ENCODE results near the gene GALNT9. TPM values are rescaled to one million over a fixed set of nuclear protein-coding genes. Genes with fewer than 3 reads are reported as not detected.
A peak's percentile ranks its signal among the peaks of the same experiment; 100 is the strongest.

GALNT9 gene
- total and polyA plus RNA-seq, 3 experiments from 2014 or later = 0.18 TPM; not detected in 2

DNA sequence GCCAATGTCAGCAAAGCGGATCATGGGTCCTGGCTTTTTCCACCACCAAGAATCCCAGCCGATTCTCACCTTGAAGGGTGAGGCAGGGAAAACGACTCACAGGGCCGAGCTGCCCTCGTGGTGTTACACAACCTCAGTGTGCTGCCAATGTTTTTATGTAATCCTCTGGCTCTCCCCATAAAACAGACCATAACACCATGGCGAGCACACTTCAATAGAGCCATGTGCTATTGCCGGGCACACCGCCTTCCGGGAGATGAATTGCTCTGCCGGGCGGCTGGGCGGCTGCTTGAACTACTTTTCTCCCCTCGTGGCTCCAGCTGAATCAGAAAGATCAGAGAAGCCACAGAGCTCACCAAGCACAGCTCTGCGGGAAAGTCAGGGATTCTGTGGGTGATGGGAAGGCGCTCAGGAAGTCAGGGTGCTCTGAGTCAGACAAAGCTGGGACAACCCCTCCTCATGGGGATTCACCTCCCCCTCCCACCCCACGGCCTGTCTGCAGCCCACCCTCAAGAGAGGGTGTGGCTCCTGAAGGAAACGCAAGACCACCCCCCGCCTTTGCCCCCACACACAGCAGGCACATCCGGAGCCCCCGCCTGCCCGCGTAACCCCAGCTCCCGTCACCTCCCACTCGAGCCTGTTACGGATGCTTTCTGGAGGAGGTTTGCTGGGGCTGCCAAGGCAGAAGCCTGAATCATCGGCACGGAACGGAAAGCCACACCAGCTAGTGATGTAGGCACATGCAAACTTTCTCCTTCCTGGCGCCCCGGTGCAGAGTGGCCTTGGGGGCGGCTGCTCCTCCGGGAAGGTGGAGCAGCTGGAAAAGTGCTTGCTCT, 1.8 kb downstream of the GALNT9 start:
- Histone ChIP-seq H3K27ac (ENCODE audit: low read depth, low read length) (no peak overlapping the region), H3K4me3 (ENCODE audit: low read length) (no peak overlapping the region), H3K27me3 (ENCODE audit: insufficient read depth, low read length, poor library complexity, severe bottlenecking) (peaks cover 16% of the 10 kb centered on the region), H3K4me1 (ENCODE audit: insufficient read depth, low read length) (peaks cover 5% of the 10 kb centered on the region), H3K9me3 (ENCODE audit: low read length) (no peaks in the 10 kb centered on the region), H3K36me3 (ENCODE audit: insufficient read depth, low read length) (no peaks in the 10 kb centered on the region)
- Mint-ChIP-seq H3K4me3 (no peak overlapping the region), H3K36me3 (peaks cover 0 to 2% (median 0%) of the 10 kb centered on the region in 3 donors), H3K27me3 (peaks cover 31 to 50% of the 10 kb centered on the region in 2 donors), H3K4me1 (peaks cover 12 to 27% (median 20%) of the 10 kb centered on the region in 3 donors), H3K9me3 (peaks cover 0 to 3% (median 0%) of the 10 kb centered on the region in 5 donors), H3K27ac (no peak overlapping the region)
- DNase-seq = no peak
- POLR2A ChIA-PET = no interaction called here
- CTCF ChIA-PET = no interaction called here

DNA sequence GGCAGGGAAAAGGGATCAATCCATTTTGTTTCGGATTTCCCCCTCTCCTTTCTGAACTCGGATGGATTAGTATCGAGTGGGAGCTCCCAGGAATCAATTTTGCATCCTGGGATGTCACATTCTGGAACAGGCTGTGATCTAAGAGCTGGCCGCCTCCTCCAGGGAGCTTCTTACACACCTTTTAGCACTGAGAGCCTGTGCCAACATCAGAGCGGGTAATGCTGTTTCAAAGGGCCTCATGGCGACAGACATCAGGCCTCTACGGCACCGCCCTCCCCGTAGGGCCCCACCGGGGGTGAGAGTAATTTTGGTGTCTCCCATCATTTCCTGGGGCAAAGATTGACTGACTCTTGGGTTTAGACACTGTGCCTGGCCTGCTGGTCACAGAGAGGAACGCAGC, 2.7 kb downstream of the GALNT9 start:
- H3K4me3 ChIP-seq (ENCODE audit: low read length) = no peak overlapping the region
- Mint-ChIP-seq H3K9me3 (peaks cover 0 to 3% (median 0%) of the 10 kb centered on the region in 5 donors), H3K27me3 (peaks cover 31 to 46% of the 10 kb centered on the region in 2 donors), H3K4me3 (peak overlapping the region in 2 of 7 donors; percentile 44 to 73), H3K36me3 (peaks cover 0 to 2% (median 0%) of the 10 kb centered on the region in 3 donors), H3K27ac (peak overlapping the region in 1 of 8 donors; percentile 54), H3K4me1 (peaks cover 12 to 27% (median 20%) of the 10 kb centered on the region in 3 donors)
- no peaks in the 10 kb centered on the region for H3K9me3 ChIP-seq (ENCODE audit: low read length)
- no peak for DNase-seq
- no peak overlapping the region for H3K27ac ChIP-seq (ENCODE audit: low read depth, low read length)
- ChIA-PET POLR2A (no interaction called here), CTCF (no interaction called here)
- peaks cover 5% of the 10 kb centered on the region for H3K4me1 ChIP-seq (ENCODE audit: insufficient read depth, low read length)
- H3K36me3 ChIP-seq (ENCODE audit: insufficient read depth, low read length) = no peaks in the 10 kb centered on the region
- peaks cover 14% of the 10 kb centered on the region for H3K27me3 ChIP-seq (ENCODE audit: insufficient read depth, low read length, poor library complexity, severe bottlenecking)

- Histone ChIP-seq H3K9me3 (ENCODE audit: low read length) (no peaks in the 10 kb centered on the region), H3K36me3 (ENCODE audit: insufficient read depth, low read length) (no peaks in the 10 kb centered on the region), H3K4me3 (ENCODE audit: low read length) (no peak overlapping the region), H3K27me3 (ENCODE audit: insufficient read depth, low read length, poor library complexity, severe bottlenecking) (peaks cover 5% of the 10 kb centered on the region), H3K27ac (ENCODE audit: low read depth, low read length) (no peak overlapping the region), H3K4me1 (ENCODE audit: insufficient read depth, low read length) (peaks cover 5% of the 10 kb centered on the region)
- Mint-ChIP-seq H3K9me3 (peaks cover 0 to 3% (median 0%) of the 10 kb centered on the region in 5 donors), H3K27ac (no peak overlapping the region), H3K27me3 (peaks cover 25 to 41% of the 10 kb centered on the region in 2 donors), H3K4me3 (no peak overlapping the region), H3K4me1 (peaks cover 11 to 27% (median 18%) of the 10 kb centered on the region in 3 donors), H3K36me3 (peaks cover 0 to 1% (median 0%) of the 10 kb centered on the region in 3 donors)
- DNase-seq = no peak
- ChIA-PET POLR2A (no interaction called here), CTCF (no interaction called here)
These were observed 3.7 kb downstream of the GALNT9 start for GRCh38 chr12:132325733-132326130.

DNA sequence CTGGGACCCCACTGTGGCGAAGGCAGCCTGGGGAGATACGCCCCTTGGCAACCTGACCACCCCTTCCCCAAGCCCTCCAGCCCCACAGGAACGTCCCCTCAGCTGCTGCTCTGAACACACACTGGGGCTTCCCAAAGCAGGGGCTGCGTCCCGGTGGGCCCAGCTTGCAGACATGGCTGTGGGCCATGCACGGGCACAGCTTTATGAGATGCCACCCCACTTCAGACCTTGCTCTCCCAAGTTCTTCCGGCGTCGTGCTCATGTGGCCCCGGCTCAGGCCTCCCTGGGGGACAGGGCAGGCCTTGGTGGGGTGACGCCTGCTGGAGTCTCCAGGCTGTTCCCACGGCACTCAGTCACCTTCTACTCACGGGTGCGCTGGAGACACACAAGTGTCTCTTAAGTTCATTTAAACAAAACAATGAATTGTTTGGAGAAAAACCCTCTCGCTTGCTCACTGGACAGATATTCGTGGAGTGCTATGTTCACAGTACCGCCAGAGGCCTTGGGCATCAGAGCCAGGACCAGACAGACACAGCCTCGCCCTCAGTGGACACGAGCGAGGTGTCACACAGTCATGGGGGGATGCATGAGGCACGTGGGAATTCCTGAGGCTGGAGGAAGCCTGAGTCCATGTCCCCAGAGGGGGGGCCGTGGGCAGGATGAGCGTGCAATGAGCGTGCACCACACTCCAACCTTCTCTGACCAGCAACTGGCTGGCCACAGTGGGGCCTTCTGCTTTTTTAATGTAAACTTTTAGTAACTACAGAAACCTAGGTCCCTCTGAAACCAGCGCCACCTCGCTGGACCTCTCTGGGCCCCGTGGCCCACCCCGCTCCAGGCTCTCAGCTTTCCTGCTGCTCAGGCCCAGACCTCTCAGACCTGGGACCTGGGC, 4.3 kb downstream of the GALNT9 start:
- no peaks in the 10 kb centered on the region for H3K9me3 Mint-ChIP-seq
- peak overlapping the region in 1 of 7 donors; percentile 41 for H3K4me3 Mint-ChIP-seq
- ChIA-PET CTCF (no interaction called here), POLR2A (no interaction called here)
- DNase-seq = no peak
- H3K36me3 Mint-ChIP-seq = no peaks in the 10 kb centered on the region
- Histone ChIP-seq H3K4me1 (ENCODE audit: insufficient read depth, low read length) (peaks cover 5% of the 10 kb centered on the region), H3K9me3 (ENCODE audit: low read length) (no peaks in the 10 kb centered on the region), H3K27ac (ENCODE audit: low read depth, low read length) (no peak overlapping the region), H3K36me3 (ENCODE audit: insufficient read depth, low read length) (no peaks in the 10 kb centered on the region), H3K4me3 (ENCODE audit: low read length) (no peak overlapping the region), H3K27me3 (ENCODE audit: insufficient read depth, low read length, poor library complexity, severe bottlenecking) (peaks cover under 1% of the 10 kb centered on the region)
- peaks cover 19 to 35% of the 10 kb centered on the region in 2 donors for H3K27me3 Mint-ChIP-seq
- no peak overlapping the region for H3K27ac Mint-ChIP-seq
- peaks cover 9 to 22% (median 13%) of the 10 kb centered on the region in 3 donors for H3K4me1 Mint-ChIP-seq

DNA sequence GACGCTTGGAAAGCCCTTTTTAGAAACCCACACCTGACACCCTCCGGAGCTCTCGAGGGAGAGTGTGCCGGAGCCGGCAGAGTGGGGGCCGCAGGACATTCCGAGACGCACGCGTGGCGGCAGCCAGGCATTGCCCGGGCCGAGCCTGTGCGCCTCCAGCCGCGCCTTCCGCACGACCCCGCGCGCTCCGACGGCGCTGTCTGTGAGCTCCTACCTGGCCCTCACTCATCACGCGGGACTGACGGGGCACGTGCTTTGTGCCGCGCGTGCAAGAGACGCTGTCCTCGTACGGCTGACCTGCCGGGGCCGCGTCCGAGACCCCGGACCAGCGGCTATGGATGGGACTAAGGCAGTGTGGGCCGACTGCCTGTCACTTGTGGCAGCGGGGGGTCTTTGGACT, 5.2 kb downstream of the GALNT9 start:
- Mint-ChIP-seq H3K4me1 (peaks cover 9 to 22% (median 13%) of the 10 kb centered on the region in 3 donors), H3K27ac (no peak overlapping the region), H3K4me3 (no peak overlapping the region), H3K27me3 (peaks cover 19 to 38% of the 10 kb centered on the region in 2 donors), H3K9me3 (no peaks in the 10 kb centered on the region), H3K36me3 (no peaks in the 10 kb centered on the region)
- H3K27ac ChIP-seq (ENCODE audit: low read depth, low read length) = no peak overlapping the region
- H3K36me3 ChIP-seq (ENCODE audit: insufficient read depth, low read length) = no peaks in the 10 kb centered on the region
- ChIA-PET POLR2A (no interaction called here), CTCF (no interaction called here)
- H3K4me1 ChIP-seq (ENCODE audit: insufficient read depth, low read length) = peaks cover 5% of the 10 kb centered on the region
- no peak for DNase-seq
- H3K4me3 ChIP-seq (ENCODE audit: low read length) = no peak overlapping the region
- H3K27me3 ChIP-seq (ENCODE audit: insufficient read depth, low read length, poor library complexity, severe bottlenecking) = no peaks in the 10 kb centered on the region
- H3K9me3 ChIP-seq (ENCODE audit: low read length) = no peaks in the 10 kb centered on the region

DNA sequence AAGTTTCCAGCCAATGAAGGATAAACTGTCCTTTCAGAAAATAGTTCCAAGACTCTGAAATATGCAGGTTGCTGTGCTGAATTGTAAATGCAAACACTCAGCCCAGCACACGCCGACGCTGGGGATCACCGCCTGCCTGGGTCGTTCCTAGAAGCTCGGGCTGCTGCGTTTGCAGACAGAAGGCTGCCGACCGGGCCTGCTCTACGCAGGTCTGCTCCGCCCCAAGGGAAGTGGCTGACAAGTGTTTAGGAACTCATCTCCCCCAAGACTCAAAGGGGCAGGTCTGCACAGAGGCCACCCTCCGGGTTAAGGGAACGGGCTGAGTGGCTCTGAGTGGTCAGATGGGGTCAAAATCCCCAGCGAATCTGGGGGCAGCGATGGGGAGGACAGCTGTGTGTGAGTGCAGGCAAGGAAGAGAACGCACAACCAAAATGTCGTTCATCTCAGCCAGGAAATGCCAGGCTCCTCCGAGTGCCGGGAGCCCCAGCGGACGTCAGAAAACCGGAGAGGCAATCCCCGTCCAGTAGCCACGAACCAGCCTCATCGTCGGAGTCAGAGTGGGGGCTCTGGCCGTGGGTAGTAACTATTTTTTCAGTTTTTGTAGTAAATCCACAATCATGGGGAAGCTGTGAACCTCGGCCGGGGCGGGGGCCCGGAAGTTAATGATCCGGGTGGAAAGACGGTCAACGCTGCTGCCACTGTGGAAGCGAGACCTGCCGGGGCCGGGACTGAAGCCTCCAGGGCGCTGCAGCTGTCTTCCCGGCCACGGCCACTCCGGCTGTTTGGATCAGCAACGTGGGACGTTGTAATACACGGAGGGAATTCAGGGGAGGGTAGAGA, 6.0 kb downstream of the GALNT9 start:
- Mint-ChIP-seq H3K4me3 (peak overlapping the region; percentile 61 to 80 (median 74)), H3K27ac (peak overlapping the region in 6 of 8 donors; percentile 35 to 89 (median 70)), H3K36me3 (no peaks in the 10 kb centered on the region), H3K27me3 (peaks cover 18 to 38% of the 10 kb centered on the region in 2 donors), H3K4me1 (peaks cover 9 to 20% (median 13%) of the 10 kb centered on the region in 3 donors), H3K9me3 (no peaks in the 10 kb centered on the region)
- peak in 2 of 5 donors; percentile 15 to 40 for DNase-seq
- H3K4me1 ChIP-seq (ENCODE audit: insufficient read depth, low read length) = peaks cover 5% of the 10 kb centered on the region
- H3K9me3 ChIP-seq (ENCODE audit: low read length) = no peaks in the 10 kb centered on the region
- no peaks in the 10 kb centered on the region for H3K36me3 ChIP-seq (ENCODE audit: insufficient read depth, low read length)
- H3K4me3 ChIP-seq (ENCODE audit: low read length) = no peak overlapping the region
- no peaks in the 10 kb centered on the region for H3K27me3 ChIP-seq (ENCODE audit: insufficient read depth, low read length, poor library complexity, severe bottlenecking)
- POLR2A ChIA-PET = no interaction called here
- no peak overlapping the region for H3K27ac ChIP-seq (ENCODE audit: low read depth, low read length)
- CTCF ChIA-PET = no interaction called here

DNA sequence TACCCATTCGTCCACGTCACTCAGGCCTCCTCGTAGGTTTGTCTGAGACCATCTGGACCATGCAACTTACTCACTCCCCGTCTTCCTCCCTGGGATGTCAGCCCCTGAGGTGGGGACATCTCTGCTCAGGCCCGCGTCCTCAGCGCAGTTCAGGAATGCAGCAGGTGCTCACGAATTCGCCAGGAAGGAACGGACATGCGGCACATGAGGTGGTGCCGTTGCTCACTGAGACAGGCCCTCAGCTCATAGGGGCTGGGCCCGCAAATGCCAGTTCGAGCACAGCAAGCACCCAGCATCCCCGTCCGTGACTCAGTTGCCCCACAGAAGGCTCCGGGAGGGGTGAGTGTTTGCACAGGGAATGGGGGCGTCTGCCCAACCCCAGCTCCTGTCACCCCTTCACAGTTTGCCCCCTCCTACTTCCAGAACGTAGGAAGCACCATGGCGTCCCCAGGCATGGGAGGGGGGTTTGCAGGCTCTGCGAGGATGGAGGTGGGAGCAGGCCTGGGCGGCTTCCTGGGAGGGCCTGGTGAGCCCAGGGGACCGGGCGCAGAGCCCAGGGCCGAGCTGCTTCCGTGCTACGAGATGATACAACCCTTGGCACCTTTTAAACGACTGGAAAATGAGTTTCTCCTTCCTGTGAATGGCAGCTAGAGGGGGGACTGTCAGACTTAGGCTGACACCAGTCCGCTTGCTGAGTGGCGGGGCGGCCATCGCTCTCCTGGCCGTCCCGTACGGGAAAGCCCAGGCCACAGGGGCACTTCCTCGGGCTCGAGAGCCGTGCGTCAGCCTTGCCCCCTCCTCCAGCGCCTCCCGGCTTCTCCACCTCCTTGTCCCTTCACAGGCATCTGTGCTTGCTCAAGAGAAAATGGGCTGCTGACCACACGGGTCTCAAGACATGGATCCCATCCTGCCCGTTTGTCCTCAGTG, 6.9 kb downstream of the GALNT9 start:
- CTCF ChIA-PET = no interaction called here
- no peaks in the 10 kb centered on the region for H3K36me3 Mint-ChIP-seq
- H3K27ac ChIP-seq (ENCODE audit: low read depth, low read length) = no peak overlapping the region
- H3K4me3 Mint-ChIP-seq = peak overlapping the region in 1 of 7 donors; percentile 70
- H3K27ac Mint-ChIP-seq = peak overlapping the region in 1 of 8 donors; percentile 50
- POLR2A ChIA-PET = no interaction called here
- no peaks in the 10 kb centered on the region for H3K9me3 Mint-ChIP-seq
- H3K4me3 ChIP-seq (ENCODE audit: low read length) = no peak overlapping the region
- no peaks in the 10 kb centered on the region for H3K27me3 ChIP-seq (ENCODE audit: insufficient read depth, low read length, poor library complexity, severe bottlenecking)
- DNase-seq = no peak
- no peaks in the 10 kb centered on the region for H3K9me3 ChIP-seq (ENCODE audit: low read length)
- H3K36me3 ChIP-seq (ENCODE audit: insufficient read depth, low read length) = no peaks in the 10 kb centered on the region
- peaks cover 9 to 14% (median 13%) of the 10 kb centered on the region in 3 donors for H3K4me1 Mint-ChIP-seq
- no peaks in the 10 kb centered on the region for H3K4me1 ChIP-seq (ENCODE audit: insufficient read depth, low read length)
- H3K27me3 Mint-ChIP-seq = peaks cover 11 to 32% of the 10 kb centered on the region in 2 donors
